ENCODE results near the gene ANKRD12.

ANKRD12 gene

DNA sequence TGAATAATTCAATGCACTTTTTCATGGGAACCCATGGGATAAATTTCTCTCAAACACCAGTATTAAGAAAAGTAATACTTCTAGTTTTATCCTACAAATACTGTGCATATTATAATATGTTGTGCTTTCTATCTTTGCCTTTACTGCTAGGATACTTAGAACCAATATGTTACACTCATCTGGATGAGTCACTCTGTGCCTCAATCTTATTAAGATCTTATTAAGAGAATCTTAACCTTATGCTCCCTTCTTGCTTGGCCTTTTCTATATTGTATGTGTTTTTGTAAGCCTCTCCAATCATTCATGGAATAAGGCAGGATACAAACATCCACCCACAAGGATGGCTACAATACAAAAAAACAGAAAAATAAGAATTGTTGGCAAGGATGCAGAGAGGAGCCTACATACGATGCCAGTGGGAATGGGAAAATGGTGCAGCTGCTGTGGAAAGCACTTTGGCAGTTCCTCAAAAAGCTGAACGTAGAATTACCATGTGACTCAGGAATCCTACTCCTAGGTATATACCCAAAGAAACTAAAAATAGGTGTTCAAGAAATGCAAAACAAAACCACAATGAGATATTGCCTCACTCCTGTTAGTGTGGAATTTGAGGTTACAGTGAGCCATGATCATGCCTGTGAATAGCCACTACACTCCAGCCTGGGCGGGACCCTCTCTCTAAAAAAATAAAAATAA is 187.3 kb downstream of the ANKRD12 start:
- DNase-seq (ENCODE audit: insufficient read length) (no peak), FAIRE-seq (no peak)
- TF ChIP-seq POLR2AphosphoS5 (IDR thresholded peaks at IDR 0.05; ENCODE audit: low read depth, low read length) (no peak), TAF1 (IDR thresholded peaks at IDR 0.05; ENCODE audit: borderline replicate concordance, low read depth, low read length) (no peak), POLR2A (IDR thresholded peaks at IDR 0.05; ENCODE audit: low read depth, low read length) (no peak)

DNA sequence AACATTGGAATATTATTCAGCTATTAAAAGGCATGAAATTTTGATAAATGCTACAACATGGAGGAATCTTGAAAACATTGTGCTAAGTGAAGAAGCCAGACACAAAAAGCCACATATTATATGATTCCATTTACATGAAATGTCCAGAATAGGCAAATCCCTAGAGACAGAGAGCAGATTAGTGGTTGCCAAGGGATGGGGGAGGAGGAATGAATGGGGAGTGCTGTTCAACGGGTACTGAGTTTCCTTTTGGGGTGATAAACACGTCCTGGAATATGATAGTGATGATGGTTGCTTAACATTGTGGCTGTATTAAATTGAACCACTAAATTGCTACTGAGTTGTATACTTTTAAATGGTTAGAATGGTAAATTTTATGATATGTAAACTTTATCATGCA is 189.1 kb downstream of the ANKRD12 start:
- no peak for FAIRE-seq

DNA sequence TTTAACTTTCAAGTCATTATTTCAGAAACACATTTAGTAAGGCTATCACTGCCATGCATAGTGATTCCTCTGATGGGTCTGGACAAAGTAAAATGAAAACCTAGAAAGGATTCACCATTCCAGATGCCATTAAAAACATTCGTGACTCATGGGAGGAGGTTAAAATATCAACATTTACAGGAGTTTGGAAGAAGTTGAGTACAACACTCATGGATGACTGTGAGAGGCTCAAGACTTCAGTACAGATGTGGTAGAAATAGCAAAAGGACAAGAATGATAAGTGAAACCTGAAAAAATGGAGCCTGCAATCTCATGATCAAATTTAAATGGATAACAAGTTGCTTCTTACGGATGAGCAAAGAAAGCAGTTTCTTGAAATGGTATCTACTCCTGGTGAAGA is 192.2 kb downstream of the ANKRD12 start:
- FAIRE-seq: no peak
- DNase-seq (ENCODE audit: insufficient read length): no peak
- TF ChIP-seq POLR2A (IDR thresholded peaks at IDR 0.05; ENCODE audit: low read depth, low read length): no peak
- TF ChIP-seq POLR2AphosphoS5 (IDR thresholded peaks at IDR 0.05; ENCODE audit: low read depth, low read length): no peak
- no peak for TF ChIP-seq TAF1 (IDR thresholded peaks at IDR 0.05; ENCODE audit: borderline replicate concordance, low read depth, low read length)

More for the DNA sequence above, 189.1 kb downstream of the ANKRD12 start:
- no peak for TF ChIP-seq POLR2AphosphoS5 (IDR thresholded peaks at IDR 0.05; ENCODE audit: low read depth, low read length)
- no peak for TF ChIP-seq TAF1 (IDR thresholded peaks at IDR 0.05; ENCODE audit: borderline replicate concordance, low read depth, low read length)
- TF ChIP-seq POLR2A (IDR thresholded peaks at IDR 0.05; ENCODE audit: low read depth, low read length): no peak
- DNase-seq (ENCODE audit: insufficient read length): no peak

DNA sequence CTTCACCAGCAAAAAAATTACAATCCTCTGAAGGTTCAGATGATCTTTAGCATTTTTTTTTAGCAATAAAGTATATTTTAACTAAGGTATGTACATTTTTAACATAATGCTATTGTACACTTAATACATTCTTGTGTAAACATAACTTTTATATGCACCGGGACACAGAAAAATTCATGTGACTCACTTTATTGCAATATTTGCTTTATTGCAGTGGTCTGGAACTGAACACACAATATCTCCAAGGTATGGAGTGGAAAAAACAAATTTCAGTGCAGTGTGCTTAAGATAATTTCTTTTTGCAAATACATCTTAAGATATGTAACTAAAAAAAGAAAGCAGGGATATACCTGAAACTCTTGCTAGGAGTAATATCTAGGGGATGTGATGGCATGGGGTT is 192.9 kb downstream of the ANKRD12 start:
- no peak for FAIRE-seq
- TF ChIP-seq POLR2AphosphoS5 (IDR thresholded peaks at IDR 0.05; ENCODE audit: low read depth, low read length) (no peak), TAF1 (IDR thresholded peaks at IDR 0.05; ENCODE audit: borderline replicate concordance, low read depth, low read length) (no peak), POLR2A (IDR thresholded peaks at IDR 0.05; ENCODE audit: low read depth, low read length) (no peak)
- DNase-seq (ENCODE audit: insufficient read length): no peak

DNA sequence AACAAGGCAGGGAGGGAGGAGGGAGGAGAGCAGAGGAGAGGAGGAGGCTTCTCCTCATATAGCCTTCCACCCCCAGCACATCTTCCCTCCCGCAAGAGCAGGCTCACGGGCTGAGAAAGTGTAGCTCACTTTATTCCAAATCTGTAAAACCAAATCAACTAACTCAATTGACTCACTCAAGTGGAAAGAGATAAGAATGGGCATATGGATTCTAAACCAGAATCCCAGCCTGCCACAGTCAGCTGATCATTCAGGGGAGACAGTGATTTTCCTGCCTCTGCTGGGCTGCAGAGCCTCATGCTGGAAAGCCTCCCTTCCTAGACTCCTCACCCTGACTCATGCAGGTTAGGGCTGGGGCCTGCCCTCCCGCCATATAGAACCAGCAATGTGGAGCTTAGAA is 193.8 kb downstream of the ANKRD12 start:
- TF ChIP-seq TAF1 (IDR thresholded peaks at IDR 0.05; ENCODE audit: borderline replicate concordance, low read depth, low read length) (no peak), POLR2AphosphoS5 (IDR thresholded peaks at IDR 0.05; ENCODE audit: low read depth, low read length) (no peak), POLR2A (IDR thresholded peaks at IDR 0.05; ENCODE audit: low read depth, low read length) (no peak)
- no peak for DNase-seq (ENCODE audit: insufficient read length)
- no peak for FAIRE-seq

DNA sequence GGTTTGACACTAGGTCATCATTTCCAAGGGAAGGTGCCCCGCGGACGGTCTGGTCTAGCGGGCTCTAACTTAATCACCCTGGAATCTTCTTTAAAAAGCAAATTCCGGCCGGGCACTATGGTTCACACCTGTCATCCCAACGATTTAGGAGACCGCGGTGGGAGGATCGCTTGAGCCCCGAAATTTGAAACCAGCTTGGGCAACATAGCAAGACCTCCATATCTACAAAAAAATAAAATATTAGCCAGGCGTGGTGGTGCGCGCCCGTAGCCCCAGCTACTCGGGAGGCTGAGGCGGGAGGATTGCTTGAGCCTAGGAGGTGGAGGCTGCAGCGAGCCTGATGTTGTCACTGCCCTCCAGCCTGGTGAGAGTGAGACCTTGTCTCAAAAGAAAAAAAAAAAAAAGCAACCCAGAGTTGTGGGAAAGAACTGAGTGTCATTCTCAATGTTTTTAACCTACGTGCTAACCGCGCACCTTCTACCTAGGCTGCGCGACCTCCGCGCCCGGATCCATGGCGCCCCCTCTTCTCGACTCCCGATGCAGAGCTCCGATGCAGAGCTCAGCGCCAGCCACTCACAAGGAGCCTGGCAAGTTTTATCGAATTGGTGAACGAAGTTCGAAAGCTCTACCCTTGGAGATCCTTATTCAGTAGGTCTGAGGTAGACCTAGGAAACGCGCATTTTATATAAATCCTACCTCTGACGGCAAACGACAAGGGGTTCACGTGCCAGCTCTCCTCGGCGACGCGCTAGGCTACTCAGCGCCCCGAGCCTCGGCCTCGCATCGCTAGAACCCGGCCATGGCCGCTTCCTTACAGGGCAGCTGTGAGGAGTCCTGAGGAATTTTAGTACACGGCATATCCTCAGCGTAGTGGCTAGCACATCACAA is 197.1 kb downstream of the ANKRD12 start:
- no peak for FAIRE-seq
- no peak for DNase-seq (ENCODE audit: insufficient read length)
- TF ChIP-seq POLR2AphosphoS5 (IDR thresholded peaks at IDR 0.05; ENCODE audit: low read depth, low read length) (no peak), POLR2A (IDR thresholded peaks at IDR 0.05; ENCODE audit: low read depth, low read length) (no peak), TAF1 (IDR thresholded peaks at IDR 0.05; ENCODE audit: borderline replicate concordance, low read depth, low read length) (no peak)

DNA sequence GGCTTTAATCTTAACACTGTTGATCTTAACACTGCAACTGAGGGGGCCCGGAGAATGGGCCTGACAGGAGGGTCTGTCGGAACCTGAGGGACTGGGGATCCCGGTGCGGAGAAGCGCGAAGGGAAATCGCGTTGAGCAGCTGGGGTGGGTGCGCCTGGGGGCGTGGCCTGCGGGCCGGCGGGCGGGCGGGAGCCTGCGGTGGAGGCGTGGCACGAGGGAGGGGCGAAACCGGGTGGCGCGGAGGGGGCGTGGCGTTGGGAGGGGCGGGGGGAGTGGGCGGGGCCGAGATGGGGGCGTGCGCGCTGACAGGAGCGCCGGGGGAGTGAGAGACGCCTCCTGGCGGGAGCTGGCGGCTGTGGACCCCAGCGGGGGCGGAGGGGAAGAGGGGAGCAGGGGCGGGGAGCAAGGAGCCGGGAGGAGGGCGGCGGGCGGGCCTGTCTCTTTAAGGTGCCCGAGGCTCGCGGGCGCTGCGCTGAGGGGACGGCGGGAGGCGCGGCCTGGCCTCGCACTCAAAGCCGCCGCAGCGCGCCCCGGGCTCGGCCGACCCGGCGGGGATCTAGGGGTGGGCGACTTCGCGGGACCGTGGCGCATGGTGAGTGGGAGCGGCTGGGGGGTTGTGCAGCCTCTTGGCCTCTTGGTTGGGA is 197.9 kb downstream of the ANKRD12 start, which contains the start of gene TWSG1:
Gene TWSG1 (plus strand): TSS at position 445 of the 644 bp plus-strand sequence. CDS start 2,457 bp downstream, outside the sequence.
- TF ChIP-seq POLR2A (IDR thresholded peaks at IDR 0.05; ENCODE audit: low read depth, low read length) (peak; percentile 58; the same call in 1 of the 2 replicates), TAF1 (IDR thresholded peaks at IDR 0.05; ENCODE audit: borderline replicate concordance, low read depth, low read length) (no peak), POLR2AphosphoS5 (IDR thresholded peaks at IDR 0.05; ENCODE audit: low read depth, low read length) (no peak)
- FAIRE-seq: peak; percentile 93
- DNase-seq (ENCODE audit: insufficient read length): peak; percentile 90

DNA sequence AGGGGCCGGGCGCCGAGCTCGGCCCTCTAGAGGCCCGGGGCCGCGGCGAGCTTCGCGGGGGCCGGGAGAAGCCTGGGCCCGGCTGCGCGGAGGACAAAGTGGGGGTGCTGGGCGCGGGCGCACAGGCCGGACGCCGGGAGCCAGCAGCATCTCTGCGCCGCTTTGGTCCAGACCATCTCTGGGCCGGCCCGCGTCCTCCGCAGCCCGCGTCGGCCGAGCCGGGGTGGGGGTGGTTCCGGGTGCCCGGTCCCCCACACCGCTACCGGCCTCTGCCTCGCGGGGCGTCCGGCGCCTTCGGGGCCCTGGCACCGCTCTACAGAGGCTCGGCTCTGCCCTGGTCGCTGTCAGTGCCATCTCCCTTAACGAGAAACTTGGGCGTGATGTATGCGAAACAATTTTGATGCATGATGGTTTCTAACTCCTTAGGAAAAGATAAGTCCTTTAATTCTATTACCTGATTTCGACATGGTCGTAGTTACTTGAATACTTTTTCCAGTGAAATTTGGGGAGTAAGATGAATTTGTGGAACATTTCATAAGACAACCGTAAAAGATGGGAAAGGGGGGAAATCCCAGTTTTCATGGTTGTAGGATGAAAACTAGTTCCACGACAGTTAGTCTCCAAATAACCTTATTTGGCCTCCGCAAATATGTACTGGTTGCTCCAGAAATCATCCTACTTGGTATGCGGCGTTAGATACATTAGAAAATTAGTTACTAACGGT is 198.6 kb downstream of the ANKRD12 start:
- peak; percentile 89 for FAIRE-seq
- TF ChIP-seq TAF1 (IDR thresholded peaks at IDR 0.05; ENCODE audit: borderline replicate concordance, low read depth, low read length) (no peak), POLR2AphosphoS5 (IDR thresholded peaks at IDR 0.05; ENCODE audit: low read depth, low read length) (no peak), POLR2A (IDR thresholded peaks at IDR 0.05; ENCODE audit: low read depth, low read length) (no peak)
- DNase-seq (ENCODE audit: insufficient read length): peak; percentile 36

Data from GM12892 (cell line).